ENCODE results near the gene BTBD18. TPM values are rescaled to one million over a fixed set of nuclear protein-coding genes. Genes with fewer than 3 reads are reported as not detected.

BTBD18 gene
- total and polyA plus RNA-seq, 10 of the 15 experiments (the other 5 are each of a cell fraction or from before 2014, with no cell fraction given): 0.05 to 0.58 (median 0.19) TPM; not detected in 6

- TF ChIP-seq SPI1 (IDR thresholded peaks at IDR 0.05; ENCODE audit: borderline replicate concordance, insufficient read depth, low read depth, low read length) (peak; percentile 20; the same call in 1 of the 2 replicates), ZNF384 (IDR thresholded peaks at IDR 0.05; ENCODE audit: borderline replicate concordance, low read depth, low read length) (no peak), POU2F2 (IDR thresholded peaks at IDR 0.05; ENCODE audit: borderline replicate concordance, low read depth, low read length) (peak; percentile 95), DPF2 (IDR thresholded peaks at IDR 0.05) (0 out of 2 replicates have a peak, but pooled peaks have one; percentile 55), CBFB (IDR thresholded peaks at IDR 0.05; ENCODE audit: low read depth) (peak; percentile 45), JUNB (IDR thresholded peaks at IDR 0.05) (no peak), EZH2 (IDR thresholded peaks at IDR 0.05; ENCODE audit: borderline replicate concordance, control insufficient read depth, low read depth, low read length) (no peak), MYC (IDR thresholded peaks at IDR 0.05; ENCODE audit: insufficient read depth, insufficient read length, insufficient replicate concordance, low read length, severe bottlenecking) (peak; percentile 93), ZNF622 (IDR thresholded peaks at IDR 0.05) (no peak), HSF1 (IDR thresholded peaks at IDR 0.05; ENCODE audit: low read depth, low read length) (0 out of 2 replicates have a peak, but pooled peaks have one; percentile 57), CBX5 (IDR thresholded peaks at IDR 0.05; ENCODE audit: low read depth) (peak; percentile 98; the same call in 1 of the 2 replicates), MTA2 (IDR thresholded peaks at IDR 0.05; ENCODE audit: low read depth) (no peak)
Measured at GRCh38 chr11:57741132-57742086, 10.2 kb downstream of the BTBD18 start, which contains the start of gene SELENOH (continued).
